GM23248 (cell line): ENCODE measurements around the gene TTK.

Experiments
- EZH2 ChIP-seq: fragments of 200-600 bp; sonication (generic); IDR thresholded peaks from 2 replicates; pipeline ENCODE4 v1.6.1; 2018; ENCODE audit warnings: antibody characterized with exemption, mild to moderate bottlenecking; ENCODE audit not compliant: insufficient read depth, poor library complexity, severe bottlenecking
- EZH2phosphoT487 ChIP-seq: fragments of 200-600 bp; sonication (generic); IDR thresholded peaks from 2 replicates; pipeline ENCODE4 v1.6.1; 2018; ENCODE audit warnings: antibody characterized with exemption, moderate library complexity, mild to moderate bottlenecking, low read depth; ENCODE audit not compliant: insufficient read depth

- TF ChIP-seq EZH2 (no peak), EZH2phosphoT487 (no peak)
Observed at GRCh38 chr6:80020381-80021120, 16.1 kb downstream of the TTK start.
